H9 (cell line): ENCODE results near the gene TBPL1. TPM values are rescaled to one million over a fixed set of nuclear protein-coding genes. Genes with fewer than 3 reads are reported as not detected.
A peak's percentile ranks its signal among the peaks of the same experiment; 100 is the strongest.

ENCODE experiments used
- DNase-seq: peaks from one replicate; pipeline ENCODE4 v3.0.0-alpha.2; 2017
- H2AFZ ChIP-seq: one replicate; pipeline ENCODE4 v1.6.1; 2013; ENCODE audit warnings: mild to moderate bottlenecking, low read length, control low read depth, moderate library complexity
- H2AK5ac ChIP-seq: 2 replicates; pipeline ENCODE4 v1.6.1; 2013; ENCODE audit warnings: low read length, control low read depth, mixed read lengths; ENCODE audit not compliant: insufficient read length
- H2BK120ac ChIP-seq: one replicate; pipeline ENCODE4 v1.6.1; 2013; ENCODE audit warnings: low read depth, mild to moderate bottlenecking, low read length, control low read depth, inconsistent platforms; ENCODE audit not compliant: poor library complexity, severe bottlenecking
- H2BK12ac ChIP-seq: 2 replicates; pipeline ENCODE4 v1.6.1; 2013; ENCODE audit warnings: low read length, control low read depth, mixed read lengths, low read depth; ENCODE audit not compliant: insufficient read length
- H2BK15ac ChIP-seq: 2 replicates; pipeline ENCODE4 v1.6.1; 2013; ENCODE audit warnings: low read depth, low read length, control low read depth
- H2BK20ac ChIP-seq: one replicate; pipeline ENCODE4 v1.6.1; 2013; ENCODE audit warnings: low read depth, mild to moderate bottlenecking, low read length, control low read depth, inconsistent platforms; ENCODE audit not compliant: poor library complexity, severe bottlenecking
- H2BK5ac ChIP-seq: 2 replicates; pipeline ENCODE4 v1.6.1; 2013; ENCODE audit warnings: low read length, control low read depth, mixed read lengths; ENCODE audit not compliant: insufficient read length
- H3K14ac ChIP-seq: 2 replicates; pipeline ENCODE4 v1.6.1; 2013; ENCODE audit warnings: low read length, control low read depth; ENCODE audit not compliant: insufficient read depth
- H3K18ac ChIP-seq: 2 replicates; pipeline ENCODE4 v1.6.1; 2013; ENCODE audit warnings: low read depth, mild to moderate bottlenecking, mixed read lengths, low read length, control low read depth; ENCODE audit not compliant: insufficient read length
- H3K23ac ChIP-seq: 2 replicates; pipeline ENCODE4 v1.6.1; 2013; ENCODE audit warnings: low read length, control low read depth, mixed read lengths, low read depth; ENCODE audit not compliant: insufficient read length
- H3K23me2 ChIP-seq: 2 replicates; pipeline ENCODE4 v1.6.1; 2013; ENCODE audit warnings: low read depth, mild to moderate bottlenecking, mixed read lengths, low read length, control low read depth; ENCODE audit not compliant: insufficient read length, poor library complexity, severe bottlenecking
- H3K27ac ChIP-seq: 2 replicates; pipeline ENCODE4 v1.5.1; 2013; ENCODE audit warnings: low read length, control low read depth, mixed read lengths, low read depth; ENCODE audit not compliant: insufficient read length
- H3K27me3 ChIP-seq: 2 replicates; pipeline ENCODE4 v1.6.1; 2013; ENCODE audit warnings: low read length, control low read depth, inconsistent platforms; ENCODE audit not compliant: insufficient read depth
- H3K4ac ChIP-seq: 2 replicates; pipeline ENCODE4 v1.6.1; 2013; ENCODE audit warnings: low read depth, mild to moderate bottlenecking, control low read depth, inconsistent platforms, low read length, moderate library complexity
- H3K4me1 ChIP-seq: 2 replicates; pipeline ENCODE4 v1.6.1; 2013; ENCODE audit warnings: low read length, control low read depth, inconsistent platforms; ENCODE audit not compliant: insufficient read depth
- H3K4me2 ChIP-seq: 2 replicates; pipeline ENCODE4 v1.6.1; 2013; ENCODE audit warnings: low read length, control low read depth, mixed read lengths; ENCODE audit not compliant: insufficient read length, insufficient read depth
- H3K56ac ChIP-seq: 2 replicates; pipeline ENCODE4 v1.6.1; 2013; ENCODE audit warnings: low read depth, mild to moderate bottlenecking, mixed read lengths, low read length, control low read depth; ENCODE audit not compliant: insufficient read length
- H3K79me1 ChIP-seq: 2 replicates; pipeline ENCODE4 v1.6.1; 2013; ENCODE audit warnings: low read depth, mild to moderate bottlenecking, moderate library complexity, low read length, control low read depth, inconsistent platforms; ENCODE audit not compliant: insufficient read depth, poor library complexity, severe bottlenecking
- H3K79me2 ChIP-seq: 2 replicates; pipeline ENCODE4 v1.6.1; 2013; ENCODE audit warnings: low read length, control low read depth, inconsistent platforms; ENCODE audit not compliant: insufficient read depth
- H3K9ac ChIP-seq: 2 replicates; pipeline ENCODE4 v1.6.1; 2013; ENCODE audit warnings: low read length, control low read depth, mixed read lengths; ENCODE audit not compliant: insufficient read length; ENCODE audit errors: extremely low read depth
- H3K9me3 ChIP-seq: one replicate; pipeline ENCODE4 v1.6.1; 2013; ENCODE audit warnings: low read depth, low read length, inconsistent platforms; ENCODE audit not compliant: control insufficient read depth
- H3T11ph ChIP-seq: one replicate; pipeline ENCODE4 v1.6.1; 2013; ENCODE audit warnings: mild to moderate bottlenecking, low read length, control low read depth, inconsistent platforms
- H4K20me1 ChIP-seq: one replicate; pipeline ENCODE4 v1.6.1; 2013; ENCODE audit not compliant: control insufficient read depth, insufficient read length, insufficient read depth
- H4K5ac ChIP-seq: 2 replicates; pipeline ENCODE4 v1.6.1; 2013; ENCODE audit warnings: low read depth, mild to moderate bottlenecking, mixed read lengths, low read length, control low read depth; ENCODE audit not compliant: insufficient read length
- H4K8ac ChIP-seq: replicated peaks from 2 replicates; pipeline ENCODE4 v1.6.1; 2013; ENCODE audit warnings: low read length, control low read depth, mixed read lengths, low read depth; ENCODE audit not compliant: insufficient read length
- H4K91ac ChIP-seq: 2 replicates; pipeline ENCODE4 v1.6.1; 2013; ENCODE audit warnings: low read depth, mild to moderate bottlenecking, moderate library complexity, mixed read lengths, low read length, control low read depth; ENCODE audit not compliant: insufficient read length
- H3K27ac Mint-ChIP-seq, 3 experiments: 2 replicates in 2 of 3; 3 replicates in 1 of 3; pipeline ENCODE4 v1.8.0; 2020 to 2021; ENCODE audit warnings: mixed read lengths in 3 of 3, mild to moderate bottlenecking in 1 of 3, moderate library complexity in 1 of 3
- H3K27me3 Mint-ChIP-seq: 2 replicates; pipeline ENCODE4 v1.8.0; 2021; ENCODE audit warnings: low read depth, mild to moderate bottlenecking, moderate library complexity, mixed read lengths
- H3K36me3 Mint-ChIP-seq, 3 experiments: 2 replicates in 2 of 3; 3 replicates in 1 of 3; pipeline ENCODE4 v1.8.0; 2020 to 2021; ENCODE audit warnings: low read depth in 3 of 3, mixed read lengths in 3 of 3; ENCODE audit not compliant: insufficient read depth in 1 of 3
- H3K4me1 Mint-ChIP-seq, 2 experiments: 2 replicates each; pipeline ENCODE4 v1.8.0; 2020; ENCODE audit warnings: mixed read lengths in 2 of 2
- H3K4me3 Mint-ChIP-seq, 2 experiments: 2 replicates in 1 of 2; 3 replicates in 1 of 2; pipeline ENCODE4 v1.8.0; 2020 to 2021; ENCODE audit warnings: mild to moderate bottlenecking in 2 of 2, mixed read lengths in 2 of 2, moderate library complexity in 1 of 2
- H3K9me3 Mint-ChIP-seq, 2 experiments: 2 replicates in 1 of 2; 3 replicates in 1 of 2; pipeline ENCODE4 v1.8.0; 2020; ENCODE audit warnings: mild to moderate bottlenecking in 2 of 2, mixed read lengths in 2 of 2, moderate library complexity in 1 of 2
- WGBS: extraction: QIAGEN DNeasy Blood & Tissue Kit; methylation state at CpG from one replicate; pipeline ENCODE4 v1.1.7; 2013; ENCODE audit warnings: missing lambda C conversion rate, low lambda C conversion rate, mixed read lengths; ENCODE audit not compliant: insufficient read length; ENCODE audit errors: extremely low coverage; 5-methylcytosine and 5-hydroxymethylcytosine counted together
- total RNA-seq: library from RNA; stranded (reverse); gene quantifications from 2 replicates; pipeline ENCODE4 v1.2.1, GENCODE V29; 2021
- TF ChIP-seq, protein P1 (sequence below): fragments of 200-600 bp; sonication (generic); conservative IDR thresholded peaks from 3 replicates; pipeline ENCODE4 v1.8.0; 2021; ENCODE audit warnings: antibody characterized with exemption, mild to moderate bottlenecking

Gene TBPL1
- total RNA-seq, 1 experiment from 2014 or later: 49.7 TPM

DNA sequence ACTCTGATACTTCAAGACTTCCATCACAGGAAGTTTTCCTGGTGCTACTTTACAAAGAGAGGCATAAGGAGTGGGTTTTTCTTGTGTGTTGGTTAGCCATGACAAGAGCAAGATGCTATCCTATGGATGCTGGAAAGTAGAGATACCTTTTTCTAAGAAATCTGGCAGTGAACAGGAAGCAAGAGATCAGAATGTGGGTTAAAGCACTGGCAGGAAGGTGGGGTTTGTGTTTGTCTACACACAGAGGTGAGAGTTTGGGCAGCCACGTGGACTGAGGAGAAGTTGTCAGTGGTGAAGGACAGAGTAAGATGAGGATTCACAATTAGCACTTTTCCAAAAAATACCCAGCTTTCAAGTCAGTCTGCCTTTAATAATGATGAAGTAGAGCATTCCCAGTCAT is 81.5 kb downstream of the TBPL1 start:
- Histone ChIP-seq H2AK5ac (no peak overlapping the region), H2BK12ac (no peak overlapping the region), H3K4me2 (no peak overlapping the region), H3K56ac (no peak overlapping the region), H2BK20ac (no peak overlapping the region), H2BK120ac (no peak overlapping the region), H3K27ac (no peak overlapping the region), H3K9me3 (no peaks in the 10 kb centered on the region), H4K8ac (no peak overlapping the region), H2AFZ (no peak overlapping the region), H3K9ac (no peak overlapping the region), H2BK5ac (no peak overlapping the region), H3K79me1 (no peaks in the 10 kb centered on the region), H3K23me2 (no peaks in the 10 kb centered on the region), H3K79me2 (no peaks in the 10 kb centered on the region), H4K91ac (no peak overlapping the region), H3T11ph (no peak overlapping the region), H4K20me1 (peaks cover 2% of the 10 kb centered on the region), H3K18ac (no peak overlapping the region), H4K5ac (no peak overlapping the region), H3K4me1 (no peaks in the 10 kb centered on the region; the same call in 1 of the 2 replicates), H3K23ac (no peak overlapping the region), H3K27me3 (no peaks in the 10 kb centered on the region), H2BK15ac (no peak overlapping the region), H3K14ac (no peak overlapping the region), H3K4ac (no peak overlapping the region)
- H3K27me3 Mint-ChIP-seq: no peaks in the 10 kb centered on the region
- H3K9me3 Mint-ChIP-seq: no peaks in the 10 kb centered on the region
- H3K4me3 Mint-ChIP-seq: no peak overlapping the region
- peaks cover 13 to 15% of the 10 kb centered on the region in 2 experiments for H3K4me1 Mint-ChIP-seq
- WGBS: no CpG with 5 or more reads among the region's 1 CpG
- no peak for DNase-seq
- TF ChIP-seq, protein P1, sequence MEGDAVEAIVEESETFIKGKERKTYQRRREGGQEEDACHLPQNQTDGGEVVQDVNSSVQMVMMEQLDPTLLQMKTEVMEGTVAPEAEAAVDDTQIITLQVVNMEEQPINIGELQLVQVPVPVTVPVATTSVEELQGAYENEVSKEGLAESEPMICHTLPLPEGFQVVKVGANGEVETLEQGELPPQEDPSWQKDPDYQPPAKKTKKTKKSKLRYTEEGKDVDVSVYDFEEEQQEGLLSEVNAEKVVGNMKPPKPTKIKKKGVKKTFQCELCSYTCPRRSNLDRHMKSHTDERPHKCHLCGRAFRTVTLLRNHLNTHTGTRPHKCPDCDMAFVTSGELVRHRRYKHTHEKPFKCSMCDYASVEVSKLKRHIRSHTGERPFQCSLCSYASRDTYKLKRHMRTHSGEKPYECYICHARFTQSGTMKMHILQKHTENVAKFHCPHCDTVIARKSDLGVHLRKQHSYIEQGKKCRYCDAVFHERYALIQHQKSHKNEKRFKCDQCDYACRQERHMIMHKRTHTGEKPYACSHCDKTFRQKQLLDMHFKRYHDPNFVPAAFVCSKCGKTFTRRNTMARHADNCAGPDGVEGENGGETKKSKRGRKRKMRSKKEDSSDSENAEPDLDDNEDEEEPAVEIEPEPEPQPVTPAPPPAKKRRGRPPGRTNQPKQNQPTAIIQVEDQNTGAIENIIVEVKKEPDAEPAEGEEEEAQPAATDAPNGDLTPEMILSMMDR: no peak
- 0 out of 7 replicates have a peak, but pooled peaks cover 0 to 2% (median 0%) of the 10 kb centered on the region in 3 experiments for H3K36me3 Mint-ChIP-seq
- peak overlapping the region in 1 of 3 experiments; percentile 10; a peak in 1 of 7 replicates for H3K27ac Mint-ChIP-seq
